Cardiac muscle cell (in vitro differentiated cells and primary cell): ENCODE measurements around the gene ZNF750. TPM values are rescaled to one million over a fixed set of nuclear protein-coding genes. Genes with fewer than 3 reads are reported as not detected.

Experiments
- DNase-seq, 2 donors: peaks; one replicate each; pipeline versions ENCODE4 v3.0.0 to v3.0.0-alpha.2; 2010 to 2017; ENCODE audit warnings: low read depth in 1 of 2, low spot score in 1 of 2
- H3K27ac ChIP-seq: fragments of 200-600 bp; sonication (generic); 2 replicates; pipeline ENCODE4 v1.5.1; 2016
- H3K27me3 ChIP-seq: fragments of 200-600 bp; sonication (generic); 2 replicates; pipeline ENCODE4 v1.6.0; 2016; ENCODE audit warnings: control low read depth
- H3K36me3 ChIP-seq: fragments of 200-600 bp; sonication (generic); 2 replicates; pipeline ENCODE4 v1.5.1; 2016; ENCODE audit warnings: control low read depth
- H3K4me1 ChIP-seq: fragments of 200-600 bp; sonication (generic); 2 replicates; pipeline ENCODE4 v1.8.1; 2017; ENCODE audit warnings: low read depth, mild to moderate bottlenecking, mixed run types
- H3K4me3 ChIP-seq: fragments of 200-600 bp; sonication (generic); 2 replicates; pipeline ENCODE4 v1.5.1; 2016; ENCODE audit warnings: mild to moderate bottlenecking
- H3K9me3 ChIP-seq: fragments of 200-600 bp; sonication (generic); 2 replicates; pipeline ENCODE4 v1.5.1; 2017; ENCODE audit warnings: low read depth, mild to moderate bottlenecking, control low read depth
- CTCF ChIP-seq: IDR thresholded peaks from 2 replicates; pipeline ENCODE4 v1.5.1; 2012; ENCODE audit warnings: low read depth, mild to moderate bottlenecking, low read length
- polyA plus RNA-seq: library from polyadenylated mRNA; unstranded; fragments of >200 nt; fragmentation: Nextera tagmentation; extraction: Ambion mirVana; gene quantifications from 2 replicates; pipeline ENCODE4 v1.2.1, GENCODE V29; 2016
- total RNA-seq: library from RNA; depleted of rRNA; stranded (reverse); fragments of >200 nt; gene quantifications from 2 replicates; pipeline ENCODE4 v1.2.3, GENCODE V29; 2016

Gene ZNF750
- total and polyA plus RNA-seq, 2 experiments from 2014 or later: 0.49 TPM; not detected in 1

GRCh38 chr17:82803185-82803584 lies 36.6 kb downstream of the ZNF750 start:
- Histone ChIP-seq H3K36me3 (peaks cover 3% of the 10 kb centered on the region), H3K4me3 (no peak overlapping the region), H3K4me1 (peaks cover 10% of the 10 kb centered on the region), H3K9me3 (no peaks in the 10 kb centered on the region), H3K27ac (no peak overlapping the region), H3K27me3 (no peaks in the 10 kb centered on the region)
- DNase-seq: no peak
- TF ChIP-seq CTCF: no peak

- peak in 1 of 2 donors; percentile 24 for DNase-seq
- peaks cover 3% of the 10 kb centered on the region for H3K36me3 ChIP-seq
- H3K4me3 ChIP-seq: no peak overlapping the region
- no peaks in the 10 kb centered on the region for H3K9me3 ChIP-seq
- H3K27ac ChIP-seq: no peak overlapping the region
- TF ChIP-seq CTCF: no peak
- H3K27me3 ChIP-seq: no peaks in the 10 kb centered on the region
- H3K4me1 ChIP-seq: peaks cover 7% of the 10 kb centered on the region
Measured at GRCh38 chr17:82802075-82802780, 37.6 kb downstream of the ZNF750 start.

- Histone ChIP-seq H3K4me1 (no peaks in the 10 kb centered on the region), H3K9me3 (no peaks in the 10 kb centered on the region), H3K36me3 (peaks cover 3% of the 10 kb centered on the region), H3K27ac (no peak overlapping the region), H3K27me3 (no peaks in the 10 kb centered on the region), H3K4me3 (no peak overlapping the region)
- TF ChIP-seq CTCF: no peak
- no peak for DNase-seq
Measured at GRCh38 chr17:82801377-82801970, 38.3 kb downstream of the ZNF750 start.

- peaks cover 3% of the 10 kb centered on the region for H3K36me3 ChIP-seq
- no peak for DNase-seq
- no peak overlapping the region for H3K4me3 ChIP-seq
- H3K4me1 ChIP-seq: no peaks in the 10 kb centered on the region
- TF ChIP-seq CTCF: no peak
- no peaks in the 10 kb centered on the region for H3K27me3 ChIP-seq
- no peak overlapping the region for H3K27ac ChIP-seq
- H3K9me3 ChIP-seq: no peaks in the 10 kb centered on the region
Measured at GRCh38 chr17:82800885-82801284, 38.9 kb downstream of the ZNF750 start.

- TF ChIP-seq CTCF: no peak
- H3K4me1 ChIP-seq: no peaks in the 10 kb centered on the region
- DNase-seq: no peak
- H3K4me3 ChIP-seq: no peak overlapping the region
- no peaks in the 10 kb centered on the region for H3K27me3 ChIP-seq
- peaks cover 3% of the 10 kb centered on the region for H3K36me3 ChIP-seq
- no peaks in the 10 kb centered on the region for H3K9me3 ChIP-seq
- no peak overlapping the region for H3K27ac ChIP-seq
Measured at GRCh38 chr17:82799591-82799990, 40.2 kb downstream of the ZNF750 start.
